GM19238 (cell line): ENCODE data around the gene TMEM108.
"Not testable (repeated sequence)": the region's sequence is repeated elsewhere in the genome, so short reads cannot be mapped to it uniquely, and the experiment has no call there.

Experiments used
- DNase-seq: peaks from one replicate; pipeline ENCODE4 v3.0.0; 2011; ENCODE audit warnings: low spot score; ENCODE audit not compliant: insufficient read length

Gene TMEM108

GRCh38 chr3:133038089-133038730 lies at the start of gene TMEM108:
TSS of gene TMEM108 (plus strand) at chr3:133038391.
- DNase-seq: peak; percentile 27

DNA sequence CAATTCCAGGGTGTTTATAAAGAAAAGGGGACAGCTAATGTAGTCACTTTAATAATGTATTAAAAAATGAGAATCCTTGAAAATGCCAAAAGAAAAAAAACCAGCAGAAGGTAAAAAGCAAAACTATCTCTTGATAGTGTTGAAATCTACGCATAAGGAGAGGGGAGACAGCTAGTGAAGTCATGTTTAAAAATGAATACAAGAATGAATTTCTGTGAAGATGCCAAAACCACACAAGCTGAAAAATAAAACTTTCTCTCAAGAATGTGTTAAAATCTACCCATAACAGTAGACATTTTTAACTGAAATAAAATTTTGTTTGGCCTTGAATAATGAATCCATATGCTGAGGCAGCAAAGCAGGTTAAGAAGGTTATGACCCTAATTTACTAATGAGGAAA lies 42.2 kb upstream of the TMEM108 start:
- no peak for DNase-seq

DNA sequence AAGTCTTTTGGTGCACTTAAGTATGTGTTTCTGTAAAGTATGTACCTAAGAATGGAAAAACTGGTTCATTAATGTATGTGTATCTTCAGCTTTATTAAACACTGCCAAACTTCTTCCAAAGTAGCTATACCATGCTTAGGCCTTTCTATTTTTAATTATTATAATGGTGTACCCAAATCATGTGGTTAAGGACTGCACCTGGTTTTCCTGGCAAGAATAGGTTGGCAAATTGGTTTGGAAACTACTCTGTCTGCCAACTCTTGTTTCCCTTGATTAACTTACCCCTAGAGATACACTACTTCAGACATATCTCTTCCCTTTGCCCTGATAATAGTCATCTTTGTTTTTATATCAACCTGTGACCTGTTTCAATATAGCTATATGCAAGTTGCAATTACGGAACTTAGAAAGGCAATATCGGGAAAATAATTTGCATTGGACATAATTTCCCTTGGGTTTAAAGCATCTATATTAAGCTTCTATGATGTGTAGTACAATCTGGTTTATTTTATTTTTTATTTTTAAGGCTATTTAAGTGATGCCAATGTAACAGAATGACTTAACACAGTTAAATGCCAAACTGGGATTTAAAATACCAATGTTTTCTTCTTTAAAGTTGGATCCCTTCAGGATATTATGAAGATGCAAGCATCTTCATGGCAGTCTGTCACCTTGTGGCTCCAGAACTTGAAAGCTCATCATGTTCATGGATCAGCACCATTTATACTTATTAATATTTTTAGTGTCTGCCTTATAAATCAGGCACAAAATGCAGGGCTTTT lies 40.6 kb upstream of the TMEM108 start:
- no peak for DNase-seq

GRCh38 chr3:133005032-133005431 lies 33.2 kb upstream of the TMEM108 start:
- not testable (repeated sequence) for DNase-seq

GRCh38 chr3:133007601-133008000 lies 30.6 kb upstream of the TMEM108 start:
- DNase-seq: no peak

- no peak for DNase-seq
Measured at GRCh38 chr3:133014325-133014724, 23.9 kb upstream of the TMEM108 start.

- not testable (repeated sequence) for DNase-seq
Measured at GRCh38 chr3:133015573-133015972, 22.6 kb upstream of the TMEM108 start.

DNA sequence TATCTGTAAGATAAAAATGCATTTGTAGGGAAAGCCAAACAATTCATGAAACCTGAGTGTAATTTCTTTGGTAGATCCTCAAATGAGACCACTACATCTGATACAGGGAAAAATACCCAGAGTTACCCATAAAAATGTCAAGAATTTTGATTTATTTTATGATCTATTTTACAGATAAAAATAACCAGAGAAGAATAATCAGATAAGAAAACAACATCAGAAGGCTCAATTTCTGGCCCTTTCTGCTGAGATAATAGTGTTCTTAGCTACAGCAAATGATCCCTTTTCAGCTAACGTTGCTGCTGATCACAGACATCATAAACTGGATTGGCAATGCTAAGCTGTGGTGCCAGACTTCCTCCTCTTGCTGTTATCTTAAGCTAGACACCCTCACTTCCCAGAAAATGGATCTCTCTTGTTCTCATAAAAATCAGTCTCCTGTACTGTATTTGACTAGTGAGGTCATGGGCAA lies 21.3 kb upstream of the TMEM108 start:
- no peak for DNase-seq

DNA sequence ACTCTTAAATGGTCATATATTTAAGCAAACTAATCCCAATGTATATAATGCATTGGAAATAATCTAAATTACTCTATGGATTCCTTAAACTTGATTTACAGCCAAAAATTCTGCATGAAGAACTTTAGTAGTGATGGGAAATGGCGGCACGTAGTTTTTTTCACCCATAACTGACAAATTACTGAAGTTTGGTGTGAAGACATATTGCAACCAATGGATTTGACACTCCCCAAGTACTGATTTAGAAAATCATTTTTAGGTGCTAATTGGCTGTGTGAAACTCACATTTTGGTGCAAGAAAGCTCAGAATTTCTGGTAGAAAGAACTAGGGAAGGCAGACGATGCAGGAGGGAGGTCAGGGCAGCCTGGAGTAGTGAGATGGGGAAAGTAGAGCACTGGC lies 19.3 kb upstream of the TMEM108 start:
- no peak for DNase-seq

- DNase-seq: no peak
Measured at GRCh38 chr3:133021206-133021605, 17.0 kb upstream of the TMEM108 start.

DNA sequence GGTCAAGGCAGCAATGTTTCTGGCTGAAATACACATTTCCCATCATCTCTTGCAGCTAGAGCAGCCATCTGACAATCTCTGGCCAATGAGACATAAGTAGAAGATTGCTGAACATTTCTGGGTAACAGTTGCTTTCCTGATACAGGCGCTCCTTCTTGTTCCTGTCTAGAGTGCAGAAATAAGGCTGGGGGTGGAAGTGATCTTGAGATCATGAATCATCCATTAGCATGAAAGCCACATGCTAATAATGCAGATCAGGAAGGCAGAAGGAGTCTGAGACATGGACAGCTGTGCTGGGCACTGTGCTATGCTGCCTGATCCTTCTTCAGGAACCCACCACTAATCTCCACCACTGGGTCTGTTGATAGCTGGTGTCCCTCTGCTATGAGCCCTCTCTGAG lies 14.8 kb upstream of the TMEM108 start:
- no peak for DNase-seq

- DNase-seq: no peak
Measured at GRCh38 chr3:133025546-133025945, 12.6 kb upstream of the TMEM108 start.

DNA sequence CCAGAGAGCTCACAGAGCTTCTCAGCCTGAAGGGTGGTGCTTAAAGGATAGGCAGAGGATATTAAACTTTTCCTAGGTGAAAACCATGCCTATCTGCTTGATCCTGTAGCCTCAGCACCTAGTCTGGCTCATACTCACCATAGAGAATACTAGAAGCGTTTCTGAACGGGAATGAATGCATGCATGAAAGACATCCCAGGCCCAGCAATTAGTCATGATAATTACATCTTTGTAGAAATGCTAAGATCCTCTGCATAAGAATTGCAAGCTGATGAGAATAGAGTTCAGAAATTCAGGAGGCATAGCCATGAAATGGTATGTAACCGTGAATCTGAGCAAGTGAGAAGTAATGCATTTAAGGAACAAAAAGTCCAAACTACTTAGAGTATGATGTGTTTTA lies 5.9 kb upstream of the TMEM108 start:
- DNase-seq: no peak

GRCh38 chr3:133037436-133037835 lies 755 bp upstream of the TMEM108 start:
- DNase-seq: no peak

DNA sequence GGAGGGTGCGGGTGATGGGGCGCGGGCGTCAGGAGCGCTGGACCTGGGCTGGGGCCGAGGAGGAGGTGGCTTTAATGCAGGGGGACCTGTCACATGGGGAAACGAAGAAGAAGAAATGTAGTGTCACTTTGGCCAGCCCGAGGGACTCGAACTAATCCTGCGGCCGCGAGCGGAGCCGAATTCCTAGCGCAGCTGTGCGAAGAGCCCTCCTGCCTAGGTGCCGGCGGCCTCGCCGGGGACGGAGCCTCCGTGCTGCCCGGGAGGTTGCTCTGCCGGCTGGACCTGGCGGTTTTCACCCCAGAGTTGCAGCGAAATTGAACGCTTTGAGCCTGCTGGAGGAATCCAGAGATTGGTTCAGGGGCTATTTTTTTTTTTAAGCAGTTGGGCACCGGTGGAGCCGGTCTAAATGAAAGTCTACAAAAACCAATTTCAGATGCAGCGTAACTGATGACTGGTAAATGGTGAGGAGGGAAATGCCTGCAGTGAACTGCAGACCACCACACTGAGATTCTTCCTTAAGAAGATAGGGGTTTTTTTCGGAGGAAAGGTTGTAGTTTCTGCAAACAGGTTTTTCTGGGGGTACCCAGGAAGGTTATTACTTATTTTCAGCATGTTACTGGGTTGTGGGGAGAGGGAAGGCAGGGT lies 662 bp downstream of the TMEM108 start:
- DNase-seq: no peak

GRCh38 chr3:133040696-133041523 lies 2.7 kb downstream of the TMEM108 start:
- peak; percentile 44 for DNase-seq

GRCh38 chr3:133041524-133041829 lies 3.3 kb downstream of the TMEM108 start:
- DNase-seq: no peak

DNA sequence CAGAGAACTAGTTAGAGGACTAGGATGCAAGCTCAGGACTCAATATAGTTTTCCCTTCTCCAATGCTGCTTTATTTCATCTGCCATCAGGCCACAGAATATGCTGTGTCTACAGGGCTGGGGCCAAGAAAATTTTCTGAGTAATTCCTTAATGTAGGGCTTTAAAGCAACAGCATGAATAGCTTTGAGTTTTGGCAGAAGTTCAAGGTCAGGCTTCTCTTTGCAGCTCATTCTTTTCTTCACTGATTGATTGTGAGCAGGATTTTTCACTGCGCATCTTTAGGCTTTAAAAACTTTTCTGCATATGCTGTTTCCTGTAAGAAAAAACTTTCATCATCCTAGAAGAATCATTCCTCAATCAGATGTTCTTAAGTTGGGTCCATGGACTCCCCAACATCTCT lies 4.6 kb downstream of the TMEM108 start:
- DNase-seq: no peak

GRCh38 chr3:133047980-133048379 lies 9.8 kb downstream of the TMEM108 start:
- DNase-seq: no peak

DNA sequence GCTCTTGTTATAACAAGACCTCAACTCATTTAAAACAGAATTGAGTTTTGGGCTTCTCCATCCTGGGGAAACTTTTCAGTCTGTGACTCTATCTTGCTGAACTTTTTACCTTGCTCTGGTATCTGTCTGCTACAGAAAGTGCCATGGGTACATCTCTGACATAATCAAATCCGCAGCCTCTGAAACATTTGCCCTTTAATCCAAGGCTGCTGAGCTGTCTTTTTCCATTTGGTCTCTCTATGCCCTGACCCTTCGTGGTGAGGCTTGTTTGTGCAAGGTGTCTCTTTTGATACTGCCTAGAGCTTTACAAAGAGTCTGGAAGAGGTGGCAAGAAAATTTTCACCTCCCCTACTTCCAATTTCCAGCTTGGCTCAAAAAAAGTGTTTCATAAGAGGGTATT lies 11.3 kb downstream of the TMEM108 start:
- no peak for DNase-seq

- DNase-seq: no peak
Measured at GRCh38 chr3:133050891-133051290, 12.7 kb downstream of the TMEM108 start.

- DNase-seq: no peak
Measured at GRCh38 chr3:133053532-133053931, 15.3 kb downstream of the TMEM108 start.
